ENCODE results near the gene HNRNPH1.
A peak's percentile ranks its signal among the peaks of the same experiment; 100 is the strongest.
"Not testable (repeated sequence)": the region's sequence is repeated elsewhere in the genome, so short reads cannot be mapped to it uniquely, and the experiment has no call there.

The HNRNPH1 gene

DNA sequence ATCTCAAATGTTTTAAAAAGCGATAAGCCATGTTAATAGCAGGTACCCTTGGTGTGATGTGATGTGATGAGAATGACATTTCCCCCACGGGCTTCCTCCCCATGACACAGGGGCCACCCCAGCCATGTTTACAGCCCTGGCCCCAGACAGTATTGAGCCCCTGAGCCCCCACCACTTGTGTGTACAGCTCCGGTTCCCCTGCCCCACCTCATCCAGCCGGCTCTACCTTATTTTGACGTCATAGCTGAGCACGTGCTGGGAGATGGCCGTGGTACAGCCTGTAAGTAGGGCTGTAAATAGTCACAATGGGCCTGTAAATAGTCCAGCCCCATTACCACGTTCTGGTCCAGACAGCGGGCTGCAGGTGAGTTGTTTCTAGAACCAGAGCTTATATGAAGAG lies 24.9 kb upstream of the HNRNPH1 start:
- POLR2A ChIA-PET: no interaction called here
- DNase-seq (ENCODE audit: low read depth, low spot score): no peak
- CTCF ChIA-PET: no interaction called here
- TF ChIP-seq, protein P1, sequence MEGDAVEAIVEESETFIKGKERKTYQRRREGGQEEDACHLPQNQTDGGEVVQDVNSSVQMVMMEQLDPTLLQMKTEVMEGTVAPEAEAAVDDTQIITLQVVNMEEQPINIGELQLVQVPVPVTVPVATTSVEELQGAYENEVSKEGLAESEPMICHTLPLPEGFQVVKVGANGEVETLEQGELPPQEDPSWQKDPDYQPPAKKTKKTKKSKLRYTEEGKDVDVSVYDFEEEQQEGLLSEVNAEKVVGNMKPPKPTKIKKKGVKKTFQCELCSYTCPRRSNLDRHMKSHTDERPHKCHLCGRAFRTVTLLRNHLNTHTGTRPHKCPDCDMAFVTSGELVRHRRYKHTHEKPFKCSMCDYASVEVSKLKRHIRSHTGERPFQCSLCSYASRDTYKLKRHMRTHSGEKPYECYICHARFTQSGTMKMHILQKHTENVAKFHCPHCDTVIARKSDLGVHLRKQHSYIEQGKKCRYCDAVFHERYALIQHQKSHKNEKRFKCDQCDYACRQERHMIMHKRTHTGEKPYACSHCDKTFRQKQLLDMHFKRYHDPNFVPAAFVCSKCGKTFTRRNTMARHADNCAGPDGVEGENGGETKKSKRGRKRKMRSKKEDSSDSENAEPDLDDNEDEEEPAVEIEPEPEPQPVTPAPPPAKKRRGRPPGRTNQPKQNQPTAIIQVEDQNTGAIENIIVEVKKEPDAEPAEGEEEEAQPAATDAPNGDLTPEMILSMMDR (IDR thresholded peaks at IDR 0.05; ENCODE audit: insufficient read depth, low read length, missing control alignments): no peak
- no peak overlapping the region for H3K4me3 ChIP-seq (ENCODE audit: low read depth, low read length)

DNA sequence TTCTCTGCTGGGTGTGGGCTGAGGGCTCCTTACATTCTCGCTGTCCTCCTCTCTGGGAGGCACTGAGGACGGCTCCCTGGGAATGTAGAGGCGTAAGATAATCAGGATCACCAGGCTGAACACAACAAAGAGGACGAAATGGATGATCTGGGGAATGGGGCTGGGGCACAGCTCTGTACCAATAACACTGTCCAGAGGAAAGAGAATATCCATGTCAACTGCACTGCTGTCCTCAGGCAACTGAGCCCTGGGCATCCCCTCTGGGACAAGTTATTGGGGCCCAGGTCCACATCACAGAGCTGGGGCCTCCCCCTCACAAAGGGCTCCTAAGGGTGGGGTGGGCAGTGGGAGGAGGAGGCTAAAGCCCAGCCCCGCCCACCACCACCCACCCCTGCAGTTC lies 21.3 kb upstream of the HNRNPH1 start:
- CTCF ChIA-PET; POLR2A ChIA-PET; DNase-seq (ENCODE audit: low read depth, low spot score); H3K4me3 ChIP-seq (ENCODE audit: low read depth, low read length): not testable (repeated sequence)

GRCh38 chr5:179643141-179643920 lies 19.9 kb upstream of the HNRNPH1 start:
- CTCF ChIA-PET; H3K4me3 ChIP-seq (ENCODE audit: low read depth, low read length); POLR2A ChIA-PET; DNase-seq (ENCODE audit: low read depth, low spot score): not testable (repeated sequence)

DNA sequence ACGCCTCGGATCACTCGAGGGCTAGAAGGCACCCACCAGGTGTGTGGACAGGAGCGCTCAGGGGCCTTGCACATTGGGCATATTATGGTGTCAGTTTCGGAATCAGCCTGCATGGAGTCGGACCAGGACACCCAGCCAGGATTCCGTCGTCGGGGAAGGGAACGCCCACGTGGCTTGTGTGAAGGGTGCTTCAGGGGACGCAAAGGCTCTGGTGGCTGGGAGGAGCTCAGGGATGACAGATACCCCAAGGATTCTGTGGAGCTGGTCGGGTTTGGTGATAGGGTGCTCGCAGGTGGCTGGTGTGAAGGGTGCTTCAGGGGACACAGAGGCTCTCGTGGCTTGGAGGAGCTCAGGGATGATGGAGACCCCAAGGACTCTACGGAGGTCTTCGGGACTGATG lies 19.2 kb upstream of the HNRNPH1 start:
- DNase-seq (ENCODE audit: low read depth, low spot score); H3K4me3 ChIP-seq (ENCODE audit: low read depth, low read length); CTCF ChIA-PET; POLR2A ChIA-PET: not testable (repeated sequence)

GRCh38 chr5:179641745-179642144 lies 18.3 kb upstream of the HNRNPH1 start:
- H3K4me3 ChIP-seq (ENCODE audit: low read depth, low read length); CTCF ChIA-PET; DNase-seq (ENCODE audit: low read depth, low spot score); POLR2A ChIA-PET: not testable (repeated sequence)

DNA sequence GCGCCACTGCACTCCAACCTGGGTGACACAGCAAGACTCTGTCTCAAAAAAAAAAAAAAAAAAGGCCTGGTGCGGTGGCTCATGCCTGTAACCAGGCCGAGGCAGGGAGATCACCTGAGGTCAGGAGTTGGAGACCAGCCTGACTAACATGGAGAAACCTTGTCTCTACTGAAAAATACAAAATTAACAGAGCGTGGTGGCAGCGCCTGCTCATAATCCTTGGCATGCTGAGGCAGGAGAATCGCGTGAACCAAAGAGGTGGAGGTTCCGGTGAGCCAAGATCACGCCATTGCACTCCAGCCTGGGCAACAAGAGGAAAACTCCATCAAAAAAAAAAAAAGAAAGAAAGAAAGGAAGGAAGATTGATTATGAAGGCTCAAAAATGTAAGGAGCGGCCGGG lies 15.8 kb upstream of the HNRNPH1 start:
- DNase-seq (ENCODE audit: low read depth, low spot score); POLR2A ChIA-PET; H3K4me3 ChIP-seq (ENCODE audit: low read depth, low read length): not testable (repeated sequence)
- CTCF ChIA-PET: interaction anchor here (1.7 to 2.0 kb wide), 2 partner anchors 22 to 40 kb away, joined by 3 to 13 read pairs; no protein-coding TSS in a partner anchor

DNA sequence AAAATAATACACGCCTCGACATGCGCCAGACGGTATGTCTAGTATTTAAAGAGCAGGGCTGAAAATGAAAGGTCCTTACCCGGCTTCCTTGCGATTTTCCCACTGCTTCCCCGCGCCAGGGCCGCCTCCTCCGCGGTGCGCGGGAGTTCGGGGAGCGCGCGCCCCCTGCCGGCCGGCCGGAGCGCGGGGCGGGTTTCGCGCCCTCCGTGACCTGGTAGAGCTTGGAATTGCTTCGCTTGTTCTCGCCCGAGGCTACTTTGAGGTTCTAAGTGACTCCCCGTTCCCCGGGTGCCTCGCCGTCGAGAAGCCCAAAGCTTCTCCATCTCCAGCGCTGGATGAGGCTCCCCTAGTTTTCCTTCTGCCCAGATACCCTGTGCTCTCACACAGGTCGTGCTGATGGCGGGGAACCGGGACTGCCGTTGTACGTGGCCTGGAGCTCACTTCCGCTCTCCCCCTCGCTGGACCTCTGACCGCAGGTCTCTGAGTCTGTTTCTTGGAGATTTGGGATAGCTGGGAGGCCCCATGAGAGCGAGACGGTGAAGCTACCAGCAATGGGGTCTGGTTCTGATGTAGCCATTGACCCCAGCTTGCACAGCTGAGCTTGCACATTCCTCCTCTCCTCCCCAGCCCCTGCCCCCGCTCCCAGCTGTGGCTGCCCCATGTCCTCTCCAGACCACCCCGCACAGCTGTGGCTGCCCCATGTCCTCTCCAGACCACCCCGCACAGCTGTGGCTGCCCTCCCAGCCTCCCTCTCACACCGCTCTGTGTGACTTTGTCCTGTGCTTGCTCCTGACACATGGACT lies 11.1 kb upstream of the HNRNPH1 start:
- CTCF ChIA-PET; DNase-seq (ENCODE audit: low read depth, low spot score); POLR2A ChIA-PET: not testable (repeated sequence)
- H3K4me3 ChIP-seq (ENCODE audit: low read depth, low read length): peak overlapping the region; percentile 18; the same call in 1 of the 2 replicates

- CTCF ChIA-PET: interaction anchor here (0.6 to 1.4 kb wide), 4 partner anchors 10 to 564 kb away, joined by 3 to 5 read pairs (median 3); partner anchors contain the start of gene HNRNPH1
- POLR2A ChIA-PET: interaction anchor here (1.6 kb wide), 1 partner anchor 10 kb away, joined by 7 read pairs; the partner anchor contains the start of gene HNRNPH1
- H3K4me3 ChIP-seq (ENCODE audit: low read depth, low read length): peak overlapping the region; percentile 51
- not testable (repeated sequence) for DNase-seq (ENCODE audit: low read depth, low spot score)
Measured at GRCh38 chr5:179633501-179634369, 10.3 kb upstream of the HNRNPH1 start.

- POLR2A ChIA-PET: interaction anchor here (1.0 to 2.4 kb wide), 2 partner anchors 12 to 17 kb away, joined by 3 to 25 read pairs; no protein-coding TSS in a partner anchor
Measured at GRCh38 chr5:179624841-179625271, 1.4 kb upstream of the HNRNPH1 start.

More at GRCh38 chr5:179624841-179625271, 1.4 kb upstream of the HNRNPH1 start:
- H3K4me3 ChIP-seq (ENCODE audit: low read depth, low read length): no peak overlapping the region; the same call in 1 of the 2 replicates
- no peak for DNase-seq (ENCODE audit: low read depth, low spot score)
- CTCF ChIA-PET: no interaction called here
- TF ChIP-seq, protein P1 (IDR thresholded peaks at IDR 0.05; ENCODE audit: insufficient read depth, low read length, missing control alignments): no peak
